SK-N-SH treated with all-trans-retinoic acid at 6 μM for 48 hours (cell line): ENCODE results near the gene CLK3.

Source experiments
- ATAC-seq: fragments of 200-7000 bp; cut with Tn5 transposase; 3 replicates; pipeline ENCODE4 v1.9.1; 2020; ENCODE audit warnings: mild to moderate bottlenecking, moderate library complexity
- ARNTL ChIP-seq: fragments of 450-650 bp; formaldehyde crosslinking; IDR thresholded peaks from 2 replicates; pipeline ENCODE4 v1.5.0; 2020; ENCODE audit warnings: low read depth, mild to moderate bottlenecking, moderate library complexity, borderline replicate concordance
- BACH2 ChIP-seq: fragments of 250-450 bp; sonication (Bioruptor Pico); IDR thresholded peaks from 2 replicates; pipeline ENCODE4 v1.9.0; 2021; ENCODE audit warnings: mild to moderate bottlenecking, borderline replicate concordance
- CREB5 ChIP-seq: fragments of 250-450 bp; sonication (Bioruptor Pico); IDR thresholded peaks from 2 replicates; pipeline ENCODE4 v1.5.1; 2020; ENCODE audit warnings: low read depth, mild to moderate bottlenecking, moderate library complexity
- ESRRG ChIP-seq: fragments of 250-450 bp; sonication (Bioruptor Pico); IDR thresholded peaks from 2 replicates; pipeline ENCODE4 v1.6.1; 2021; ENCODE audit warnings: mild to moderate bottlenecking
- GLIS3 ChIP-seq: fragments of 250-450 bp; sonication (Bioruptor Pico); IDR thresholded peaks from 2 replicates; pipeline ENCODE4 v1.5.0; 2020; ENCODE audit warnings: mild to moderate bottlenecking, moderate library complexity
- ISL1 ChIP-seq: fragments of 250-450 bp; sonication (Bioruptor Pico); IDR thresholded peaks from 2 replicates; pipeline ENCODE4 v2.1.2; 2022; ENCODE audit warnings: mild to moderate bottlenecking, moderate library complexity
- OSR1 ChIP-seq: fragments of 250-450 bp; sonication (Bioruptor Pico); IDR thresholded peaks from 2 replicates; pipeline ENCODE4 v1.8.0; 2022; ENCODE audit warnings: moderate library complexity, mild to moderate bottlenecking, inconsistent platforms
- PPARA ChIP-seq: fragments of 250-450 bp; sonication (Bioruptor Pico); IDR thresholded peaks from 2 replicates; pipeline ENCODE4 v1.5.0; 2020; ENCODE audit warnings: mild to moderate bottlenecking, borderline replicate concordance
- RARB ChIP-seq: fragments of 250-450 bp; sonication (Bioruptor Pico); IDR thresholded peaks from 2 replicates; pipeline ENCODE4 v1.8.0; 2021; ENCODE audit warnings: mild to moderate bottlenecking, moderate library complexity
- SNAI2 ChIP-seq: fragments of 250-450 bp; sonication (Bioruptor Pico); IDR thresholded peaks from 2 replicates; pipeline ENCODE4 v1.5.0; 2020; ENCODE audit warnings: mild to moderate bottlenecking, moderate library complexity
- TCF4 ChIP-seq: fragments of 250-450 bp; sonication (Bioruptor Pico); IDR thresholded peaks from 2 replicates; pipeline ENCODE4 v1.8.0; 2021; ENCODE audit warnings: mild to moderate bottlenecking, moderate library complexity, borderline replicate concordance
- TOX ChIP-seq: fragments of 250-450 bp; sonication (Bioruptor Pico); IDR thresholded peaks from 2 replicates; pipeline ENCODE4 v1.8.0; 2021; ENCODE audit warnings: mild to moderate bottlenecking, moderate library complexity, borderline replicate concordance
- ZC3H10 ChIP-seq: fragments of 250-450 bp; sonication (Bioruptor Pico); IDR thresholded peaks from 2 replicates; pipeline ENCODE4 v1.5.1; 2021; ENCODE audit warnings: mild to moderate bottlenecking, moderate library complexity
- ZFP3 ChIP-seq: fragments of 250-450 bp; sonication (Bioruptor Pico); IDR thresholded peaks from 2 replicates; pipeline ENCODE4 v1.5.0; 2020; ENCODE audit warnings: mild to moderate bottlenecking, moderate library complexity
- ZFP30 ChIP-seq: fragments of 450-650 bp; formaldehyde crosslinking; IDR thresholded peaks from 2 replicates; pipeline ENCODE4 v1.5.0; 2022; ENCODE audit warnings: mild to moderate bottlenecking, moderate library complexity
- ZNF565 ChIP-seq: fragments of 450-650 bp; formaldehyde crosslinking; conservative IDR thresholded peaks from 2 replicates; pipeline ENCODE4 v1.5.0; 2020; ENCODE audit warnings: low read depth, mild to moderate bottlenecking, moderate library complexity
- ZNF70 ChIP-seq: fragments of 450-650 bp; formaldehyde crosslinking; IDR thresholded peaks from 2 replicates; pipeline ENCODE4 v1.5.0; 2020; ENCODE audit warnings: mild to moderate bottlenecking, moderate library complexity
- ZNF8 ChIP-seq: fragments of 450-650 bp; formaldehyde crosslinking; IDR thresholded peaks from 2 replicates; pipeline ENCODE4 v1.5.0; 2020; ENCODE audit warnings: mild to moderate bottlenecking, moderate library complexity
- TF ChIP-seq, protein P1 (sequence below): fragments of 250-450 bp; sonication (Bioruptor Pico); IDR thresholded peaks from 2 replicates; pipeline ENCODE4 v1.5.1; 2021; ENCODE audit warnings: mild to moderate bottlenecking, moderate library complexity
- TF ChIP-seq, protein P2 (sequence below): fragments of 250-450 bp; sonication (Bioruptor Pico); IDR thresholded peaks from 2 replicates; pipeline ENCODE4 v1.8.0; 2020; ENCODE audit warnings: mild to moderate bottlenecking, moderate library complexity, borderline replicate concordance

The CLK3 gene

GRCh38 chr15:74621936-74622335, 6.3 kb downstream of the CLK3 start (continued):
- TF ChIP-seq RARB (CRISPR knock-in tag), result no peak

- ATAC-seq, result no peak
- TF ChIP-seq ARNTL, result no peak
- no peak for TF ChIP-seq PPARA (CRISPR knock-in tag)
- no peak for TF ChIP-seq GLIS3 (CRISPR knock-in tag)
- TF ChIP-seq, protein P1, sequence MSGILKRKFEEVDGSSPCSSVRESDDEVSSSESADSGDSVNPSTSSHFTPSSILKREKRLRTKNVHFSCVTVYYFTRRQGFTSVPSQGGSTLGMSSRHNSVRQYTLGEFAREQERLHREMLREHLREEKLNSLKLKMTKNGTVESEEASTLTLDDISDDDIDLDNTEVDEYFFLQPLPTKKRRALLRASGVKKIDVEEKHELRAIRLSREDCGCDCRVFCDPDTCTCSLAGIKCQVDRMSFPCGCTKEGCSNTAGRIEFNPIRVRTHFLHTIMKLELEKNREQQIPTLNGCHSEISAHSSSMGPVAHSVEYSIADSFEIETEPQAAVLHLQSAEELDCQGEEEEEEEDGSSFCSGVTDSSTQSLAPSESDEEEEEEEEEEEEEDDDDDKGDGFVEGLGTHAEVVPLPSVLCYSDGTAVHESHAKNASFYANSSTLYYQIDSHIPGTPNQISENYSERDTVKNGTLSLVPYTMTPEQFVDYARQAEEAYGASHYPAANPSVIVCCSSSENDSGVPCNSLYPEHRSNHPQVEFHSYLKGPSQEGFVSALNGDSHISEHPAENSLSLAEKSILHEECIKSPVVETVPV (CRISPR knock-in tag), result no peak
- no peak for TF ChIP-seq ZNF70 (CRISPR knock-in tag)
- no peak for TF ChIP-seq TOX (CRISPR knock-in tag)
- no peak for TF ChIP-seq OSR1 (CRISPR knock-in tag)
- no peak for TF ChIP-seq ZC3H10 (CRISPR knock-in tag)
- no peak for TF ChIP-seq ZNF565 (CRISPR knock-in tag)
- TF ChIP-seq, protein P2, sequence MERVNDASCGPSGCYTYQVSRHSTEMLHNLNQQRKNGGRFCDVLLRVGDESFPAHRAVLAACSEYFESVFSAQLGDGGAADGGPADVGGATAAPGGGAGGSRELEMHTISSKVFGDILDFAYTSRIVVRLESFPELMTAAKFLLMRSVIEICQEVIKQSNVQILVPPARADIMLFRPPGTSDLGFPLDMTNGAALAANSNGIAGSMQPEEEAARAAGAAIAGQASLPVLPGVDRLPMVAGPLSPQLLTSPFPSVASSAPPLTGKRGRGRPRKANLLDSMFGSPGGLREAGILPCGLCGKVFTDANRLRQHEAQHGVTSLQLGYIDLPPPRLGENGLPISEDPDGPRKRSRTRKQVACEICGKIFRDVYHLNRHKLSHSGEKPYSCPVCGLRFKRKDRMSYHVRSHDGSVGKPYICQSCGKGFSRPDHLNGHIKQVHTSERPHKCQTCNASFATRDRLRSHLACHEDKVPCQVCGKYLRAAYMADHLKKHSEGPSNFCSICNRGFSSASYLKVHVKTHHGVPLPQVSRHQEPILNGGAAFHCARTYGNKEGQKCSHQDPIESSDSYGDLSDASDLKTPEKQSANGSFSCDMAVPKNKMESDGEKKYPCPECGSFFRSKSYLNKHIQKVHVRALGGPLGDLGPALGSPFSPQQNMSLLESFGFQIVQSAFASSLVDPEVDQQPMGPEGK, result no peak
These were observed 7.1 kb downstream of the CLK3 start for GRCh38 chr15:74622758-74623157.

GRCh38 chr15:74624020-74624602, 8.5 kb downstream of the CLK3 start:
- no peak for ATAC-seq
- TF ChIP-seq ISL1 (CRISPR knock-in tag) (no peak), ZFP3 (no peak), BACH2 (CRISPR knock-in tag) (no peak)

GRCh38 chr15:74625693-74626092, 10.1 kb downstream of the CLK3 start:
- no peak for ATAC-seq
- TF ChIP-seq CREB5 (CRISPR knock-in tag) (no peak), ZFP3 (no peak), TOX (CRISPR knock-in tag) (no peak), PPARA (CRISPR knock-in tag) (no peak), SNAI2 (no peak)
- TF ChIP-seq, protein P1 (CRISPR knock-in tag), result no peak

DNA sequence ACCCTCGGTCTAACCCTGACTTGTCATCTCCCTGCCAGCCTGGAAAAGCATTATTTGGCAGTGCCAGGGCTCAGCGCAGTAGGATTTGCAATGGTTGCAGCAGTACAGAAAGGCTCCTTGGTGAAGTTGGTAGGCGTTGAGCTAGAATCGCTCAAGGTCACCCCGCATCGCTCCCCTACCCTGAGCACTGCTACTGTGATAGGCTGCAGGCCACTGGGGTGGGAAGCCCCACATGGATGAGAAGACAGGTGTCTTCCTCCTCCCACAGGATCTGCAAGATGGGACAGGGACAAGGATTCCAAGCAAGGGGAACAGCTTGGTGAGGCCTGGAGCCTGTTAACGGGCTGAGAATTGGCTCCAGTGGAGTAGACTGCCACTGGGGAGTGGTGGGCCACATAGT, 10.7 kb downstream of the CLK3 start:
- ATAC-seq, result no peak
- TF ChIP-seq TOX (CRISPR knock-in tag), result no peak
- TF ChIP-seq, protein P2, result no peak
- no peak for TF ChIP-seq RARB (CRISPR knock-in tag)
- TF ChIP-seq ESRRG (CRISPR knock-in tag), result no peak
- no peak for TF ChIP-seq ZNF70 (CRISPR knock-in tag)
- TF ChIP-seq GLIS3 (CRISPR knock-in tag), result no peak
- no peak for TF ChIP-seq ZNF8
- no peak for TF ChIP-seq CREB5 (CRISPR knock-in tag)
- no peak for TF ChIP-seq BACH2 (CRISPR knock-in tag)
- TF ChIP-seq ZFP30 (CRISPR knock-in tag), result no peak
- no peak for TF ChIP-seq ZNF565 (CRISPR knock-in tag)
- TF ChIP-seq SNAI2, result no peak
- TF ChIP-seq TCF4 (CRISPR knock-in tag), result no peak
- TF ChIP-seq ZC3H10 (CRISPR knock-in tag), result no peak
- no peak for TF ChIP-seq PPARA (CRISPR knock-in tag)
- TF ChIP-seq ZFP3, result no peak
- TF ChIP-seq, protein P1 (CRISPR knock-in tag), result no peak
